ENCODE measurements around the gene VWA5B1.

VWA5B1 gene

GRCh38 chr1:20322081-20322824 lies 31.6 kb downstream of the VWA5B1 start:
- peak in 1 of 3 experiments; percentile 8 for DNase-seq (ENCODE audit: low read depth in 3 of 3)

- peak in 2 of 3 experiments; percentile 23 to 50 for DNase-seq (ENCODE audit: low read depth in 3 of 3)
These were observed 32.3 kb downstream of the VWA5B1 start for GRCh38 chr1:20322825-20323612.

GRCh38 chr1:20323613-20323920 lies 32.9 kb downstream of the VWA5B1 start:
- DNase-seq (ENCODE audit: low read depth in 3 of 3): no peak

- DNase-seq (ENCODE audit: low read depth in 3 of 3): no peak
These were observed 34.2 kb downstream of the VWA5B1 start for GRCh38 chr1:20324704-20325406.

- DNase-seq (ENCODE audit: low read depth in 3 of 3): no peak
These were observed 34.8 kb downstream of the VWA5B1 start for GRCh38 chr1:20325407-20325843.

GRCh38 chr1:20325844-20326420 lies 35.3 kb downstream of the VWA5B1 start:
- DNase-seq (ENCODE audit: low read depth in 3 of 3): no peak

- DNase-seq (ENCODE audit: low read depth in 3 of 3): no peak
These were observed 36.8 kb downstream of the VWA5B1 start for GRCh38 chr1:20327467-20327866.

GRCh38 chr1:20328201-20328600 lies 37.5 kb downstream of the VWA5B1 start:
- DNase-seq (ENCODE audit: low read depth in 3 of 3): no peak

GRCh38 chr1:20329793-20330542 lies 39.3 kb downstream of the VWA5B1 start:
- DNase-seq (ENCODE audit: low read depth in 3 of 3): no peak

GRCh38 chr1:20334103-20334502 lies 43.4 kb downstream of the VWA5B1 start:
- DNase-seq (ENCODE audit: low read depth in 3 of 3): no peak

- no peak for DNase-seq (ENCODE audit: low read depth in 3 of 3)
These were observed 45.5 kb downstream of the VWA5B1 start for GRCh38 chr1:20336105-20336605.

- DNase-seq (ENCODE audit: low read depth in 3 of 3): no peak
These were observed 46.9 kb downstream of the VWA5B1 start for GRCh38 chr1:20337581-20337980.

GRCh38 chr1:20339811-20340457 lies 49.3 kb downstream of the VWA5B1 start:
- no peak for DNase-seq (ENCODE audit: low read depth in 3 of 3)

GRCh38 chr1:20342294-20343148 lies 51.8 kb downstream of the VWA5B1 start:
- no peak for DNase-seq (ENCODE audit: low read depth in 3 of 3)

- no peak for DNase-seq (ENCODE audit: low read depth in 3 of 3)
These were observed 52.7 kb downstream of the VWA5B1 start for GRCh38 chr1:20343149-20343937.

- no peak for DNase-seq (ENCODE audit: low read depth in 3 of 3)
These were observed 53.2 kb downstream of the VWA5B1 start for GRCh38 chr1:20343938-20344302.

- DNase-seq (ENCODE audit: low read depth in 3 of 3): no peak
These were observed 54.1 kb downstream of the VWA5B1 start for GRCh38 chr1:20344738-20345137.

GRCh38 chr1:20345419-20345818 lies 54.7 kb downstream of the VWA5B1 start:
- DNase-seq (ENCODE audit: low read depth in 3 of 3): no peak

GRCh38 chr1:20346433-20346832 lies 55.8 kb downstream of the VWA5B1 start:
- DNase-seq (ENCODE audit: low read depth in 3 of 3): no peak
